HEK293 (cell line): ENCODE data around the gene EEFSEC.

ENCODE experiments used
- CTCF ChIA-PET: fragments of 350-600 bp; formaldehyde crosslinking; extraction: SDS; loops from one replicate; lab custom pipeline; 2021; ENCODE audit warnings: antibody characterized with exemption; lab: Yijun Ruan, JAX
- POLR2A ChIA-PET: fragments of 300-600 bp; formaldehyde crosslinking; extraction: SDS; loops from one replicate; lab custom pipeline; 2020; ENCODE audit warnings: antibody characterized with exemption, inconsistent platforms; lab: Yijun Ruan, JAX
- H3K27ac ChIP-seq: fragments of 200-500 bp; sonication (Bioruptor generic); 2 replicates; pipeline ENCODE4 v1.5.1; 2014; ENCODE audit warnings: low read depth, low read length, control low read depth, inconsistent platforms; ENCODE audit errors: extremely low read depth
- H3K36me3 ChIP-seq, 2 experiments: fragments of 200-500 bp in 1 of 2; sonication (Bioruptor generic) in 1 of 2; 1 replicate in 1 of 2; 2 replicates in 1 of 2; pipeline ENCODE4 v1.5.1; 2014 to 2017; ENCODE audit warnings: inconsistent platforms in 2 of 2, low read length in 2 of 2; ENCODE audit not compliant: control insufficient read depth in 2 of 2, insufficient read depth in 1 of 2
- H3K4me1 ChIP-seq: fragments of 200-500 bp; sonication (Bioruptor generic); 2 replicates; pipeline ENCODE4 v1.5.1; 2014; ENCODE audit warnings: mild to moderate bottlenecking, low read length, inconsistent platforms; ENCODE audit not compliant: control insufficient read depth, insufficient read depth
- H3K4me3 ChIP-seq: 2 replicates; pipeline ENCODE4 v1.5.1; 2011; ENCODE audit warnings: low read depth, mild to moderate bottlenecking, control low read depth, low read length, moderate library complexity
- H3K9me3 ChIP-seq: fragments of 200-500 bp; sonication (Bioruptor generic); 2 replicates; pipeline ENCODE4 v1.5.1; 2014; ENCODE audit warnings: low read depth, low read length, inconsistent platforms; ENCODE audit not compliant: control insufficient read depth, insufficient read depth
- BCL11A ChIP-seq: fragments of 450-650 bp; formaldehyde crosslinking; IDR thresholded peaks from 2 replicates; pipeline ENCODE4 v1.5.1; 2016; ENCODE audit warnings: low read depth, missing biosample characterization, missing genetic modification characterization
- CTCF ChIP-seq: fragments of 450-650 bp; formaldehyde crosslinking; IDR thresholded peaks from 2 replicates; pipeline ENCODE4 v1.5.1; 2016; ENCODE audit warnings: missing biosample characterization, missing genetic modification characterization
- GLIS1 ChIP-seq: fragments of 450-650 bp; formaldehyde crosslinking; IDR thresholded peaks from 2 replicates; pipeline ENCODE4 v1.5.1; 2016; ENCODE audit warnings: missing biosample characterization, missing genetic modification characterization
- PRDM2 ChIP-seq: fragments of 450-650 bp; formaldehyde crosslinking; IDR thresholded peaks from 2 replicates; pipeline ENCODE4 v1.5.1; 2016; ENCODE audit warnings: missing biosample characterization, missing genetic modification characterization, borderline replicate concordance
- SETDB1 ChIP-seq: IDR thresholded peaks from one replicate; pipeline ENCODE4 v1.6.1; 2017; ENCODE audit warnings: mild to moderate bottlenecking, low read length, moderate library complexity, mixed read lengths; ENCODE audit not compliant: insufficient read length
- ZEB2 ChIP-seq: fragments of 450-650 bp; formaldehyde crosslinking; IDR thresholded peaks from 2 replicates; pipeline ENCODE4 v1.5.1; 2016; ENCODE audit warnings: missing biosample characterization, missing genetic modification characterization
- ZNF19 ChIP-seq: fragments of 450-650 bp; formaldehyde crosslinking; IDR thresholded peaks from 2 replicates; pipeline ENCODE4; 2016; ENCODE audit warnings: missing biosample characterization, missing genetic modification characterization, low read depth
- ZNF214 ChIP-seq: fragments of 450-650 bp; formaldehyde crosslinking; IDR thresholded peaks from 2 replicates; pipeline ENCODE4 v1.5.1; 2017; ENCODE audit warnings: missing biosample characterization, mild to moderate bottlenecking, missing genetic modification characterization, borderline replicate concordance
- ZNF26 ChIP-seq: fragments of 450-650 bp; formaldehyde crosslinking; IDR thresholded peaks from 2 replicates; pipeline ENCODE4 v1.5.1; 2016; ENCODE audit warnings: missing biosample characterization, missing genetic modification characterization
- ZNF280D ChIP-seq: fragments of 450-650 bp; formaldehyde crosslinking; IDR thresholded peaks from 2 replicates; pipeline ENCODE4 v1.5.1; 2016; ENCODE audit warnings: missing biosample characterization, missing genetic modification characterization
- ZNF580 ChIP-seq: fragments of 450-650 bp; formaldehyde crosslinking; IDR thresholded peaks from 2 replicates; pipeline ENCODE4 v1.5.1; 2016; ENCODE audit warnings: missing biosample characterization, missing genetic modification characterization
- ZNF585B ChIP-seq: fragments of 450-650 bp; formaldehyde crosslinking; IDR thresholded peaks from 2 replicates; pipeline ENCODE4 v1.5.1; 2016; ENCODE audit warnings: missing biosample characterization, missing genetic modification characterization
- ZNF596 ChIP-seq: fragments of 450-650 bp; IDR thresholded peaks from 2 replicates; pipeline ENCODE4 v1.5.0; 2018; ENCODE audit warnings: missing biosample characterization, mild to moderate bottlenecking, missing genetic modification characterization, moderate library complexity
- ZNF623 ChIP-seq: fragments of 450-650 bp; formaldehyde crosslinking; IDR thresholded peaks from 2 replicates; pipeline ENCODE4 v1.5.1; 2016; ENCODE audit warnings: missing biosample characterization, missing genetic modification characterization
- ZNF654 ChIP-seq: fragments of 450-650 bp; formaldehyde crosslinking; IDR thresholded peaks from 2 replicates; pipeline ENCODE4 v1.5.1; 2016; ENCODE audit warnings: low read depth, missing biosample characterization, missing genetic modification characterization
- ZNF792 ChIP-seq: fragments of 450-650 bp; formaldehyde crosslinking; IDR thresholded peaks from 2 replicates; pipeline ENCODE4 v1.5.1; 2016; ENCODE audit warnings: missing biosample characterization, missing genetic modification characterization

Gene EEFSEC

GRCh38 chr3:128133273-128133883 is 19.9 kb upstream of the EEFSEC start:
- no peaks in the 10 kb centered on the region for H3K4me1 ChIP-seq
- ChIA-PET POLR2A (interaction anchor here (0.6 to 2.0 kb wide), 2 partner anchors 10 to 125 kb away, joined by 4 to 12 read pairs; partner anchors contain the start of gene RUVBL1), CTCF (interaction anchor here (0.6 to 3.1 kb wide), 23 partner anchors 10 to 1844 kb away, joined by 3 to 35 read pairs (median 4); partner anchors contain the start of gene RUVBL1)
- TF ChIP-seq ZNF654 (tag by site-specific recombination): peak; percentile 67
- TF ChIP-seq ZNF214 (tag by site-specific recombination): no peak
- TF ChIP-seq GLIS1 (tag by site-specific recombination): peak; percentile 9; the same call in 1 of the 2 replicates
- TF ChIP-seq ZNF792 (tag by site-specific recombination): no peak
- TF ChIP-seq ZNF280D: no peak
- peak; percentile 83 for TF ChIP-seq CTCF (tag by site-specific recombination)
- no peak for TF ChIP-seq PRDM2
- TF ChIP-seq SETDB1: peak; percentile 60
- TF ChIP-seq ZNF585B (tag by site-specific recombination): no peak
- no peaks in the 10 kb centered on the region for H3K9me3 ChIP-seq
- H3K36me3 ChIP-seq: no peaks in the 10 kb centered on the region
- H3K27ac ChIP-seq: no peak overlapping the region
- H3K4me3 ChIP-seq: no peak overlapping the region

- peaks cover 0 to 6% of the 10 kb centered on the region in 2 experiments; a peak in 1 of 3 replicates for H3K36me3 ChIP-seq
- CTCF ChIA-PET: no interaction called here
- POLR2A ChIA-PET: no interaction called here
- H3K9me3 ChIP-seq: no peaks in the 10 kb centered on the region
- no peak overlapping the region for H3K4me3 ChIP-seq
- no peak overlapping the region for H3K27ac ChIP-seq
- no peaks in the 10 kb centered on the region for H3K4me1 ChIP-seq
- no peak for TF ChIP-seq ZNF623
- TF ChIP-seq ZNF596 (tag by site-specific recombination): no peak
- no peak for TF ChIP-seq ZEB2 (tag by site-specific recombination)
- no peak for TF ChIP-seq ZNF580
- TF ChIP-seq ZNF26 (tag by site-specific recombination): no peak
- no peak for TF ChIP-seq BCL11A (tag by site-specific recombination)
- TF ChIP-seq ZNF19 (tag by site-specific recombination): no peak
- no peak for TF ChIP-seq ZNF280D
These were observed 9.8 kb upstream of the EEFSEC start for GRCh38 chr3:128143496-128143895.
